ENCODE results near the gene FAM219A.
"Not testable (repeated sequence)": the region's sequence is repeated elsewhere in the genome, so short reads cannot be mapped to it uniquely, and the experiment has no call there.

FAM219A gene

GRCh38 chr9:34374905-34375552, 83.3 kb downstream of the FAM219A start:
- no peak for DNase-seq

- DNase-seq, result no peak
These were observed 84.0 kb downstream of the FAM219A start for GRCh38 chr9:34374339-34374738.

GRCh38 chr9:34373749-34374148, 84.6 kb downstream of the FAM219A start:
- no peak for DNase-seq

GRCh38 chr9:34372467-34373011, 85.8 kb downstream of the FAM219A start:
- DNase-seq, result no peak

DNA sequence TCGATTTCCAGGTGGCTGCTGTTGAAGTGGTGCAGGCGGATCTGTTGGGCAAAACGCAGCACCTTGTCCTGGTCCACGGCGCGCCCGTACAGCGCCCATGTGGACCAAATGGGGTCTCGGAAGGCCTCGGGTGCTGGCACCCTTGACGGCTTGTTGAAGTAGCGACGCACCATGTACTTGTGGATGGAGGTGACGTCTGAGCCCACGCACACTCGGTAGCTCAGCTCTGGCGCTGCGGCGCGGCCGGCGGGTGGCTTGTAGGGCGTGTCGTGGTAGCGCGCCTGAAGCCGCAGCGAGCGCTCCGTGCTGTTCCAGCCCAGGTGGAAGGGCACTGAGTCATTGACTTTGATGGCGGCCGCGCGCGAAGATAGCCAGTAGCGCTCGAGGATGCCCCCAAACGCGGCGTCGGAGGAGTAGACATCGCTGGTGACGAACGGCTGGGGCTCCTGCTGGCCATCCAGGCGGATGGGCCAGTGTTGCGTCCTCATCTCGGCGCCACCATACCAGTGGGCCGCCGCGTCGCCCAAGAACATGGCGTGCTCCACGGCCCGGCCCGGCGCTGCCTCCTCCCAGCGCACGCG, 86.4 kb downstream of the FAM219A start:
- no peak for DNase-seq

- DNase-seq, result no peak
These were observed 87.1 kb downstream of the FAM219A start for GRCh38 chr9:34370970-34371880.

GRCh38 chr9:34370335-34370969, 87.9 kb downstream of the FAM219A start:
- no peak for DNase-seq

DNA sequence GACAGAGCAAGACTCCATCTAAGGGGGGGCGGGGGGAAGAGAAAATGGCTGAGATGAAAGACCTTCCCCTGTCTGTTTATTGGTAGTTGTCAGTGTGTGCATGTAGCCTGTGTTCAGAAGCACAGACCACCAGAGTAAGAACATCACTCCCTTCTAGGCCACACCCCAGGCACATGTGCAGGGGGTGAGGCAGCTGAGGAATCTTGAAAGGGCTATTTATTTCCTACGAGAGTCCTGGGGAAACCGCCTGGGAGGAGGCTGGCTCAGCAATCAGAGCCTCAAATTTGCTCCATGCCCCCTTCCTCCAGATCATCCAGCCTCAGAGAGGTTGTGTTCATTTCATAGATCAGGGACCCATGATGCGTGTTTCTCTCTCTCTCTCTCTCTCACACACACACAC, 88.7 kb downstream of the FAM219A start:
- no peak for DNase-seq

- not testable (repeated sequence) for DNase-seq
These were observed 89.6 kb downstream of the FAM219A start for GRCh38 chr9:34368796-34369195.

DNA sequence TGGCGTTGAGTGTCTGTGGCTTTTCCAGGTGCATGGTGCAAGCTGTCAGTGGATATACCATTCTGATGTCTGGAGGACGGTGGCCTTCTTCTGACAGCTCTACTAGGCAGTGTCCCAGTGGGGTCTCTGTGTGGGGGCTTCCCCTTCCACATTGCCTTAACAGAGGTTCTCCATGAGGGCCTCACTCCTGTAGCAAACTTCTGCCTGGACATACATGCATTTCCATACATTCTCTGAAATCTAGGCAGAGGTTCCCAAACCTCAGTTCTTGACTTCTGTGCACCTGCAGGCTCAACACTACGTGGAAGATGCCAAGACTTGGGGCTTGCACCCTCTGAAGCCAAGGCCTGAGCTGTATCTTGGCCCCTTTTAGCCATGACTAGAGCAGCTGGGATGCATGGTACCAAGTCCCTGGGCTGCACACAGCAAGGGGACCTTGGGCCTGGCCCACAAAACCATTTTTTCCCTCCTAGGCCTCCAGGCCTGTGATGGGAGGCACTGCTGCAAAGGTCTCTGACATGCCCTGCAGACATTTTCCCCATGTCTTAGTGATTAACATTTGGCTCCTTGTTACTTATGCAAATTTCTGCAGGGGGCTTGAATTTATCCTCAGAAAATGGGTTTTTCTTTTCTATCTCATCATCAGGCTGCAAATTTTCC, 90.5 kb downstream of the FAM219A start:
- DNase-seq, result not testable (repeated sequence)

DNA sequence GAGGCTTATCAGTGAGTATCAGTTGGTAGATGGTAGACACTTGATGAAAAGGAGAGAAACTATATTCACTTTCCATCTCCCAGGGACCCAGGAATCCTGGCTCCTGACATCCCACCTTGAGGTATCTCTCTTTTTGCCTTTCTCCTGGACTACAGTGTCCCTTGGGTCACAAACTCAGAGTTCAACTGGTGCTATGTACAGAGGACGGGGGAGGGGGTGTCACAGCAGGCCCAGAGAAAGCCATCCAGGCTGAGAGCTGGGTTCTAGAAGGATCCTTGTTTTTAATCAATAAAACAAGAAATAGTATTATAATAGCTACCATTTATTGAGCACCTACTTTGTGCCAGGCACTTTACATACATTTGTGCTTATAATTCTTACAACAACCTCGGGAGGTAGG, 92.0 kb downstream of the FAM219A start:
- no peak for DNase-seq

DNA sequence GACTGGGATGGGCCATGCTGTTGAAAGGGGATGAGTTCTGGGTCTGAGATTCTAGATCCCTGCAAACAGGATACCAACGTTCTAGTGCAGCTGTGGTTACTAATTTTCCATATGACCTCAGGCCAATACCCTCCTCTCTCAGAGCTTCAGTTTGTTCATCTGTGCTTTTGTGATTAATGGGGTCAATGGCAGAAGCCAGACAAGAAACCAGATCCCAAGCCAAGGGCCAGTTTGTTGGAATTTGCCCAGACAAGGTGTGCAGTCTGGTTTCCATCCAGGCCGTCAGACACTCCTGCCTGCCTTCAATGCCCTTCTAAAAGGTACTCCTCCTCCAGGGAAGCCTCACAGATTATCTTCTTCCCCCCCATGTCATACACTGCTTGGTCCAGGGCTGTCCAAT, 93.1 kb downstream of the FAM219A start:
- no peak for DNase-seq

GRCh38 chr9:34363619-34364351, 94.6 kb downstream of the FAM219A start:
- no peak for DNase-seq

DNA sequence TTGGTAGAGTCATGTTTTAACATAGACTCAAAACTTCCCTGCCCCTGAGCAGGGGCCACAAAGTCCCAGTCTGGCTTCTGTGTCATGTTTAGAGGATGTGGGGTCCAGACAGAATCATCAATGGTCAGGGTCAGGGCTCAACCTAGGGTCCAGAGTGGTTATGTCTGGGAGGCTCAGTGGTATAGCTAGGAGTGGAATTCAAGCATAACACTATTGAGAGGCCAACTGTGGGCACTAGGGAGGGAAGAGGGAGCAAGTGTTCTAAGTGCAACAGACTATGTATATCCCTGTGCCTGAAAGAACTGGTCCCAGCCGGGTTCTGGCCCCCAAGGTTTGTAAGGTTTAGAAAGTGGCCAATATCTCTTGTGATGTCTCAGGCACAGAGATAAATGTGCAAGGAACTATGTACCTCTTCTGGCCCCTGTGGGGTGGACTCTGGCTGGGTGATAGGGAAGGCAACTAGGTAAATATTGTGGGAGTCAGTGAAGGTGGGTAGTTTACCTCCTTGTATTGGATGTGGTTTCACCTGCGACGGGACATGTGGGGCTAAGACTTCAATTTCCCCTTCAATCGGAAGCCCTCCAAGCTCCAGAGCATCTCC, 95.7 kb downstream of the FAM219A start:
- DNase-seq, result no peak

- DNase-seq, result not testable (repeated sequence)
These were observed 105.4 kb downstream of the FAM219A start for GRCh38 chr9:34352957-34353356.

- not testable (repeated sequence) for DNase-seq
These were observed 106.2 kb downstream of the FAM219A start for GRCh38 chr9:34352122-34352652.

DNA sequence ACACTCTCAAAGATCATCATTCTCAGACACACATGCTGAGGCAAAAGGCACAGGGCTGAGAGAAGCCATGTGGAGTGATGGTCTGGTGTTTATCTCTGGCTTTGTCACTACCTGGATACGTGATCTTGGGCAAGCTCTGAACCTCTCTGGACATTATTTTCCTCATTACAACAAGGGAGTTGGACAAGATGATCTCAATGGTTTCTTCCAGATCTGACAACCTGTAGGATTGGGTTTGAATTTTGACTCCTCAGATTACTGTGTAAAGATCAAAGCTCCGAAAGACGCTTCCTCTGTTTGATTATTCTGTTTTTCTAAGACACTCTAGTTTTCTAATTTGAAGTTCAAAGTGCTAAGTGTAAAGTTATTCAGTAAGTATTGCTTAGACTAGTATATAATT, 109.0 kb downstream of the FAM219A start:
- DNase-seq, result no peak

Measured in NCI-H1092 (cell line).